Limb (tissue), 2 donors: Measurements from ENCODE around the gene CCDC66.

ENCODE experiments used
- DNase-seq, 2 donors: peaks; one replicate each; pipeline ENCODE4 v3.0.0-alpha.2; 2016; ENCODE audit errors: extremely low spot score in 2 of 2

CCDC66 gene

DNA sequence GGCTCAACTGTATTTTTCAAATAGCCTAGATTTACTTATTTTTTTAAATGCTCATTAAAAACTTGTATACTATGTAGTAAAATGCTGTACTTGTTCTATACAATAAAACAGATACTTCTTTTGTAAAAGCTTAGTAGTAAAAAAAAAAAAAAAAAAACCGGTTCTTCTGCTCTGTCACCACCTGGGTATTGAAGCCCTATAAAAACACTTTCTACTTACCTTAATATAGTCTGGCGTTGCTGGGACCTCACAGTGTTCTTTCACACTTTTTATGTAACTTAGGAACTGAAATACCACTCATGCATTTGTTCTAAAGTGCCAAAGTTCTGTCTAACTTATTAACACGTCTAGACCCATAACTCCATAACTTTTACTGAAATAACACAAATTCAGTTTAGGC, 64.7 kb downstream of the CCDC66 start:
- DNase-seq = no peak

DNA sequence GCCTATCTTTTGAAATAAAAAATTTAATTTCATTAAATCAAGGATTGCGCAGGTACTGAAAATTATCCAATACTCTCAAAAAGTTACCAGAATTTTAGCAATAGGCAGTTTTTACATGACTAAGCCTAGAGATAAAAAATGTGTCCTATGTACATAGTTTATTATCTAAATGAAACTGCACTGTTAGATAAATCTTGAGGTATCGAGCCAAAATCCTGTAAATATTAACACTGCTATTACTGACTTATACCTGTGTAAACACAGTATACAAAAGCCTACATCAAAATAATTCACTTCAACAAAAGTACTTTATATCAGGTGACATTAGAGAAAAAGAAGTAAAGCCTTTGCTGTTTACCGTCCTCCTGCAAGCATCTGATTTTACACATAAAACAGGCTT, 65.4 kb downstream of the CCDC66 start:
- DNase-seq = no peak

- DNase-seq = no peak
Observed at GRCh38 chr3:56624725-56625124, 67.8 kb downstream of the CCDC66 start.

GRCh38 chr3:56629047-56629446, 72.1 kb downstream of the CCDC66 start:
- DNase-seq = no peak

DNA sequence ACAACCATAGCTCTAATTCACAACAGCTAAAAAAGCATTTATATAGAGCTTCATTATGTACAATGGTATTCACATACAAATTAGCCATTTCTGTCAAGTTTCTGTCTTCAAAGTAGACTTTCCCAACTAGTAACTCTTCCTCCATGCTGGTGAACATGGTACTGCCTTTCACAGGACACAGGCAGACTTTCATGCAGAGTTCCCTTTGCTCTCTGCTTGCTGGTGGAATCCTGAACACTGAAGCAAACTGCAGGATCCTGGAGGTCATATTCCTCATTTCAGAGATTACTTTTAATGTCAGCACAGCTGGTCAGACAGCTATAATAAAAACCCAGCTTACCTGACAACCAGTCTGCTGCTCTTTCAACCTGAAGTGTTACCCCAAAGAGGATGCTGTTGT, 72.5 kb downstream of the CCDC66 start:
- no peak for DNase-seq

DNA sequence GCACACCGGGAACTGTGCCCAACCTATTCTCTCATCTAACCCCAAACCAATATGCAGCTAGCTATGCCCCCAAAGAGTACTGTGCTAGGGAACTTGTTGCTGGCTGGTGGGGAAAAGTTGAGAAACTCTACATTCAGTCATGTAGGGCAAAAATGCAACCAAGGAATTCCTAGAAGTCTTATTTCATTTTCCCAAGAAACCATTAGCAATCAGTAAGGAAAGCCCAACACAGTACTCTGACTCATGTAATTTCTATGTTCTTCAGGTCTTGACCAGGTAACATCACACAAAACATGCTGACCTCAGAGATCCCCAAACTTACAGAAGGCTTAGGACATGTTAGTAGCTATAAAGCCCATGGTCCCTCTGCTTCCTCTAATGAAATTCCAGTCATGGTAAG, 74.0 kb downstream of the CCDC66 start:
- DNase-seq = no peak

- no peak for DNase-seq
Observed at GRCh38 chr3:56633181-56633580, 76.2 kb downstream of the CCDC66 start.

DNA sequence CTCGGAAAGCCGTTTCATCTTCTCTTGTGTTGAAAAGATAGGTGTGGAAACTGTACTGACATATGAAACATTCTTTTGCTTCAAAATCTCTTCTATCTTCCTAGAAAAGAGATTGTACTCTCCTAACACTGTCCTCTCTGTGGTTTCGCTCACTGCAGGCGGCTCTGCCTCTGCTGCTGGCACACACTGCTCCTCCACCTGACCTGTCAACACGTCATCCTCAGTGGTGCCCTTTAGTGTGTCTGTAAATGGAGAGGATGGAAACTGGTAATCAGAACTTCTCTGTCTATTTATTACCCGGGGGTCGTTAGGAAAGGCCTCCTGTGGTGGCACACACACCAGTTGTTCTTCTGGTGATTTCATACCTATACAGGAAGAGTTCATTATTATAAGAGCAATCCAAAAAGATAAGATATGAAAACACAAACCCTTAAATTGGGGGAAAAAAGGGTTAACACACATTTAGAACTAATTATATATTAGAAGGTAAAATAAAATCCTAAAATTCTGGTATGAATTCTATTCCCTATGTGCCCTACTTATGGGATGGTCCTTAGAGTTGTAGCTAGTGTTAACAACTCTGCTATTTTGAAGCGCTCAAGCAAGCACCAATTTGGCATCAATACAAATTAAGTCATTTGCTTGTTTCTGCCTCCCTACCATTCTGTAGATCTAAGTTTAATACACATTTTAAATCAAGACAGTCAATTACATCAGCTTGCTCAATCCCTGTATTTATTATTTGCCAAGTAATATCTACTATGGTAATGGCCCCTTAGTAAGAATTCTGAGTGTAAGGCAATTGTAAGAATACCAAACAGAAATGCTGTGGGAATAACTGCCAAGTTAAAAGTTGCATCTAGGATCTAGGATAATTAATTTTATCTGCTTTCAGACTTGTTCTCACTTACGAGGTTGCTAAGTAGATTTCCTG, 76.9 kb downstream of the CCDC66 start:
- no peak for DNase-seq

GRCh38 chr3:56645407-56645806, 88.4 kb downstream of the CCDC66 start:
- DNase-seq = no peak

DNA sequence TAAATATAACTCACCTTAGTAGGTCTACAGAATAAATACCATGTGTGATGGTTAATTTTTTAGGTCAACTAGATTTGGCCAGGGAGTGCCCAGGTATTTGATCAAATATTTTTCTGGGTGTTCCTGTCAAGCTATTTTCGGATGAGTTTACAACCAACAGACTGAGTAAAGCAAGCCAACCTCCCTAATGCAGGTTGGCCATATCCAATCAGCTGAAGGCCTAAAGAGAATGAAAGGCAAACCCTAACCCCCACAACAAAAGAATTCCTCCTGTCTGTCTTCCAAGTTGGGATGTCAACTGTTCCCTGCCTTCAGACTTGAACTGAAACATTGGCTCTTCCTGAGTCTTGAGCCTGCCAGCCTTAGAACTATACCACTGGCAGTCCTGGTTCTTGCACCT, 97.5 kb downstream of the CCDC66 start:
- no peak for DNase-seq

- no peak for DNase-seq
Observed at GRCh38 chr3:56655709-56656108, 98.7 kb downstream of the CCDC66 start.

- no peak for DNase-seq
Observed at GRCh38 chr3:56664823-56665222, 107.8 kb downstream of the CCDC66 start.

DNA sequence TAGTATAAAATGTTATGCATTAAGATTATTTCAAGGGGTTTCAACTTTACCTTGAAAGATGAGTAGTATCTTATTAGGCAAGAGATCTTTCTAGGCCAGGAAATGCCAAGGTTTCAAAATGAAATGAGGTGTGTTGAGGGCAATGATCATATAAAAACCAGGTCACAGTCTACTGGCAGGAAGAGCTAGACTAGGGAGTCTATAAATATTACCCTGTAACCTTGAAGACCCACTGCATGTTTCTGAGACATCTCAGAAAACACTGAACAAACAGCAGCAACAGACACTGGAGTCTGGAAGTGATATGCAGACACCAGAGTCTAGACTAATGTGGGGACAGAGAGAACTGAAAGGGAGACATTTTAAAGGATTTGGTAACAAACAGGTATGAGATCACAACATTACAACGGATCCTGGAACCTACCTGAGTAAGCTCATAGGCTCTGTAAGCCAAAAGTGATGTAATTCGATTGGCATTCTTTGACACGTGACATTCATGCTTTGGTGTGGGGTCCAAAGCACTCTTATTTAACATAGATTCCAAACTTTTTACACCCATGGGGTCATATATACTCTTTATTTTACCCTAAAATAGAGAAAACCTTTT, 111.1 kb downstream of the CCDC66 start:
- no peak for DNase-seq
